NB4 (cell line): Measurements from ENCODE around the gene MYO10.
A peak's percentile ranks its signal among the peaks of the same experiment; 100 is the strongest.

Source experiments
- DNase-seq: peaks from one replicate; pipeline ENCODE4 v3.0.0; 2010; ENCODE audit warnings: low read depth
- H3K4me3 ChIP-seq: one replicate; pipeline ENCODE4 v1.5.1; 2011; ENCODE audit warnings: mild to moderate bottlenecking, low read depth, low read length, moderate library complexity
- MYC ChIP-seq: IDR thresholded peaks from 2 replicates; pipeline ENCODE4 v1.6.1; 2011; ENCODE audit warnings: low read depth, low read length
- POLR2A ChIP-seq: IDR thresholded peaks from 2 replicates; pipeline ENCODE4 v1.6.1; 2011; ENCODE audit warnings: mild to moderate bottlenecking; ENCODE audit not compliant: insufficient read length; ENCODE audit errors: extremely low read depth
- TF ChIP-seq, protein P1 (sequence below): IDR thresholded peaks from 2 replicates; pipeline ENCODE4 v1.6.1; 2011; ENCODE audit warnings: low read depth, low read length
- TF ChIP-seq, protein P2 (sequence below): IDR thresholded peaks from one replicate; pipeline ENCODE4 v1.5.1; 2012; ENCODE audit warnings: low read depth, low read length

MYO10 gene

DNA sequence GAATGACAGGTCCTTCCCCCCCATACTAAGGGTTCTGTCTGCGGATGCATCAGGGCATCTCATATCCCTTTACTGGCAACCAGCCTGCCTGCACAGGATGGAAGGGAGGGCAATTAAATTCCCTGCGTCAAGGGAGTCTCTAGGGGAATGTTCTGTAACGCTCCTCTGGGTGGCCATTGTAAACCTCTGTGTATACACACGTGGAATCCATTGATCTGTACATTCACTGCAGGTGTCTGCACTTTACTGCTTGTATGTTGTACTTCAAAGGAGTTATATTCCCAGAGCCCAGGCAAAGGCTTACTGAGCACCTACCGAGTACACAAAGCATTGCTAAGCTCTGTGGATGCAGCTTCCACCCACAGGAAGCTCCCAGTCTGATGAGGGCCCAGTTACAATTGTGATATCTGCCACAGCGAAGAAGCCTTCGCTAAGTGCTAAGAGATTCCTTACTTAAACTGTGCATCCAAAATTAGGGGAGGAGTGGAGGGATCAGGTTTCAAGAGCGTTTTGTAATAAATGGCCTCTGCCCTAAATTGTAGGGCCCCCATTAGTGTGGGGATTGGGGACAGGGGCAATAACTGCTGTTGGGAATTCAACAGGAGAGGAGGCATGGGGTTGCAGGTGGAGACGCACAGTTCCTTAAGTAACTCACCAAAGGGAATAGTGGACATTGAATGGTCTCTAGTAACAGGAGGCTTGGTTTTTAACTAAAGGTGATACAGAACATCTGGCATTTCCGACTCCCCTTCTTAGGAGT is 317.8 kb downstream of the MYO10 start:
- H3K4me3 ChIP-seq, result no peak overlapping the region
- TF ChIP-seq, protein P1, sequence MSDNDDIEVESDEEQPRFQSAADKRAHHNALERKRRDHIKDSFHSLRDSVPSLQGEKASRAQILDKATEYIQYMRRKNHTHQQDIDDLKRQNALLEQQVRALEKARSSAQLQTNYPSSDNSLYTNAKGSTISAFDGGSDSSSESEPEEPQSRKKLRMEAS, result no peak
- TF ChIP-seq MYC (no peak), POLR2A (no peak)
- TF ChIP-seq, protein P2, sequence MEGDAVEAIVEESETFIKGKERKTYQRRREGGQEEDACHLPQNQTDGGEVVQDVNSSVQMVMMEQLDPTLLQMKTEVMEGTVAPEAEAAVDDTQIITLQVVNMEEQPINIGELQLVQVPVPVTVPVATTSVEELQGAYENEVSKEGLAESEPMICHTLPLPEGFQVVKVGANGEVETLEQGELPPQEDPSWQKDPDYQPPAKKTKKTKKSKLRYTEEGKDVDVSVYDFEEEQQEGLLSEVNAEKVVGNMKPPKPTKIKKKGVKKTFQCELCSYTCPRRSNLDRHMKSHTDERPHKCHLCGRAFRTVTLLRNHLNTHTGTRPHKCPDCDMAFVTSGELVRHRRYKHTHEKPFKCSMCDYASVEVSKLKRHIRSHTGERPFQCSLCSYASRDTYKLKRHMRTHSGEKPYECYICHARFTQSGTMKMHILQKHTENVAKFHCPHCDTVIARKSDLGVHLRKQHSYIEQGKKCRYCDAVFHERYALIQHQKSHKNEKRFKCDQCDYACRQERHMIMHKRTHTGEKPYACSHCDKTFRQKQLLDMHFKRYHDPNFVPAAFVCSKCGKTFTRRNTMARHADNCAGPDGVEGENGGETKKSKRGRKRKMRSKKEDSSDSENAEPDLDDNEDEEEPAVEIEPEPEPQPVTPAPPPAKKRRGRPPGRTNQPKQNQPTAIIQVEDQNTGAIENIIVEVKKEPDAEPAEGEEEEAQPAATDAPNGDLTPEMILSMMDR, result no peak
- DNase-seq, result no peak

DNA sequence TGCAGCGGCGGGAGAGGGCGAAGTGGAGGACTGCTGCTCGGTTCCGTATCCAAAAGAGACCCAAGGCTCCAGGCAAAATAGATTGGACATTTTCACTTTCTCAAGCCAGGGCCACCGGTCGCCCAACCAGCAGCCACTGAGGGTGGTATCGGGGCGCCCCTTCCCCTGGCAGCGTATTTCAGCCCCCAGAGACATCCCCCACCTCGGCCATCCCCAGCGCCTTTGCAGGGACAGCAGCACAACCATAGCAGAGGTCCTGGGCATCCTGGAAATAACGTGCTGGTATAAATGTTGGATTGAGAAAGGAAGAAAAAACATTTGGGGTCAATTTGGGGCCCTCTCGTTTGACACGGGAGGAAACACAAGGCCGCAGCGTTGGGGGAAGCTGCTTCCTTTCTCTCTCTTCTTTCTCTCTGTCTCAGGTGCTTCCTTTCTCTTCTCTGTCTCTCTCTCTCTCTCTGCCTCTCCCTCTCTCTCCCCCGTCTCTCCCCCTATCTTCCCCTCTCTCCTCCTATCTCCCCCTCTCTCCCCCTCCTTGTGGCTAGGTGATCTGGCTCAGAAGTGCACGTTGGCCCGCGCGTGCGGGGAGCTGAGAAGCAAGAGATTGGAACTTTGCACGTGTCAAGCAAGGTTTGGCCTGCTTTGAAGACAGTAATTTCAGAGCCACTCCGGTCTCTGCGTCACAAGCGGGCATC is 318.7 kb downstream of the MYO10 start:
- no peak for TF ChIP-seq POLR2A
- TF ChIP-seq, protein P1, result no peak
- TF ChIP-seq MYC, result no peak
- TF ChIP-seq, protein P2, result no peak
- no peak for DNase-seq
- H3K4me3 ChIP-seq, result no peak overlapping the region

DNA sequence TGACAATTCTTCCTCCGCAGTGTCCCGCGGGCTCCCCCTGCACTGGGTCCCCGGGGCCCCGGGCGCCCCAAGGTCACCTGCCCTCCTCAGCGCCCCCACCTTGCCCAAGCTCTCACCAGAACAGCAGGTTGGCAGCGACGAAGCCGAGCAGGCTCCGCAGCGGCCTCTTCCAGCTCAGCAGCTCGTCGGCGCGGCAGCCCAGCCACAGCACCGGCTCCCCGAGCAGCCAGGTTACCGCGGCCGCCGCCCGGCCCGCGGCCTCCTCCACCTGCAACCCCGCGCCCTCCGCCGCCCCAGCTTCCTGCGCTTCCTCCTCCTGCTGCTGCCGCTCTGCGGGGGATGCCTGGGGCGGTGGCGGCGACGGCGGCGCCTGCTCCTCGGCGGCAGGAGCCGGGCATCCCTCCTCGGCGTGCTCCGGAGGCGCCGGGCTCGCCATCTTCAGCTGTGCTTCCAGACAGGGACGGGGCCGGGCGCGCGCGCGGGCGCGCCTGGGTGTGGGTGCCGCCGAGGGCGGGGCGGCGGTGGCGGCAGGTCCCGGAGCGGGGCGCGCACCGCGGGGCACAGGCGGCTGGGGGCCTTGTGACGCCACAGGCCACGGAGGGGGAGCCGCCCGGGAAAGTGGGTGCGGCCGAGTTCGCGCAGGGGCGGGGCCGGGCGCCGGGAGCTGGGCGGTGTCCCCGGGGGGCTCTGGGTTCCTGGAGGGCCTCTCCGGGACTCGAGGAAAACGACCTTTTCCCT is 319.4 kb downstream of the MYO10 start, which contains the start of gene RETREG1:
Gene RETREG1 (minus strand): TSS at position 462 of the 738 bp plus-strand sequence. CDS start 26 bp downstream, at position 436.
- peak; percentile 62 for DNase-seq
- no peak within 1 kb of the TSS for H3K4me3 ChIP-seq
- TF ChIP-seq, protein P2, result no peak
- no peak for TF ChIP-seq POLR2A
- TF ChIP-seq MYC, result 0 out of 2 replicates have a peak, but pooled peaks have one; percentile 43

DNA sequence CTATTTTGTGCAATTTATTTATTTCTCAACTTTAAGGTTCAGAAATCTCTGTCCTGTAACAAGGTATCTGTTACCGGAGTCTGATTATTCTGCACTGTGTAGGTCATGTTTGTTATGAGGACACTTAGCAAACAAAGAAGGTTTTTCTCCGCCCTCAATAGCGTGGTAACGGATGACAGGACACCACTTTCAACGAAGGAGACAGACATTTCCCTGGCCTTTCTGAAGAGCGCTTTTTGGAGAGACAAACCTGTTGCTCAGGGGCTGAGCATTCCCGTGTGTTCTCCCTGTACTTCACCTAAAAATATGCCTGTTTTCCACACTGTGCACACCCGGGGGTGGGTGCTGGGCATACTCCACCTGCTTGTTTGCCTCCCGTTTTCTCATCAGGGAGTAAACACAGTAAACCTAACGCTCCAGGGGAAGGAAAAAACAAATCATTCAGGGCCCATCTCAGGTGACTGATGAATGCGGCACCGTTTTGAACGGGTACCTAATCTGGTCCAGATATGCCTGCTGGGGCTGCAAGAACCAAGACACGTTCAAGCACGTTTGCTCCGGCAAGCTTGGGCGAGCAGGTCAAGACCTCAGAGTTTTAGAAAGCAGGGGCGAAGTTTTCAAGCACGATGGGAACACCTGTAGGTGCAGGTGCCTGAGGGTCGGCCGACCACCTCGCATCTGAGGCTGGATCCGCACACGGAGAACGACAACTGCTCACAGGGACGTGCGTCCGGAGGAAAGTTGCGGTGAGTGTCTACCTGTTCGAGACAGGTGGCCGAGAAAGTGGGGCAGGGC is 320.1 kb downstream of the MYO10 start:
- TF ChIP-seq MYC (no peak), POLR2A (no peak)
- TF ChIP-seq, protein P1, result no peak
- TF ChIP-seq, protein P2, result no peak
- no peak overlapping the region for H3K4me3 ChIP-seq
- DNase-seq, result no peak

DNA sequence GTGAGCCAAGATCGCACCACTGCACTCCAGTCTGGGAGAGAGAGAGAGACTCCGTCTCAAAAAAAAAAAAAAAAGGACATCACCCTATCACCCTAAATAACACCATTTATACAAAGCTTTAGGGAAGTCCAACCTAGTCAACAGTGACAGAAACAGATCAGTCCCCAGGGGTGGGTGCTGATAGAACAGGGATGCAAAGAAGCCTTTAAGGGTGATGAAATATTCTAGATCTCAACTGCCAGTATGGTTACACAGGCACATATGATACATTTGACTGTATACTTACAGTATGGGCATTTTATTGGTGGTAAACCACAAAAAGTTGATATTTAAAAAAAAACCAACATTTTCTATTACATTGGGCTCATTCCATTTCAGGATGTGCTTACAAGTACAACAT is 324.1 kb downstream of the MYO10 start:
- no peak for TF ChIP-seq POLR2A
- TF ChIP-seq, protein P1, result no peak
- TF ChIP-seq, protein P2, result no peak
- TF ChIP-seq MYC, result no peak
- DNase-seq, result peak; percentile 67

More for the DNA sequence above, 324.1 kb downstream of the MYO10 start:
- H3K4me3 ChIP-seq, result no peak overlapping the region
